Measurements from ENCODE around the gene ANKDD1B.
"Not testable (repeated sequence)": the region's sequence is repeated elsewhere in the genome, so short reads cannot be mapped to it uniquely, and the experiment has no call there.

The ANKDD1B gene

DNA sequence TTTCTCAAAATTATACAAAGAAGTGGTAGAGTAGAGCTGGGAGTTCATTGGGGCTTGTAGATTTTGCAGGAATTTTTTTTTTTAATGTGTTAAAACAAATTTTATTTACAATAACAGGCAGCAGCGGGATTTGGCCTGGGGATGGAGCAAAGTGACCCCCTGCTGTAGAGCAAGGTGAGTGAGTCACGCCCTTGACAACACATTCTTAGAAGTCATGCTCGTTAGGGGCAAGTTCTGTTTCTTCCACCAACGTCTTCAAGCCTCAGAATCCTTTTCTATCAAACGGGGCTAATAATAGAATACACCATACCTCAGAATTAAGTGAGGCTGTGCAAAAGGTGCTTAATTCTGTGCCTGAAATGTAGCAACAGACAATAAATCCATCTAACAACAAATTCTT is 1.1 kb upstream of the ANKDD1B start:
- no peak for DNase-seq
- H3K36me3 ChIP-seq = peaks cover 0 to 3% (median 0%) of the 10 kb centered on the region in 3 donors
- H3K27ac ChIP-seq = no peak overlapping the region
- H3K27me3 ChIP-seq = no peaks in the 10 kb centered on the region
- no peak overlapping the region for H3K4me3 ChIP-seq
- TF ChIP-seq, protein P1, sequence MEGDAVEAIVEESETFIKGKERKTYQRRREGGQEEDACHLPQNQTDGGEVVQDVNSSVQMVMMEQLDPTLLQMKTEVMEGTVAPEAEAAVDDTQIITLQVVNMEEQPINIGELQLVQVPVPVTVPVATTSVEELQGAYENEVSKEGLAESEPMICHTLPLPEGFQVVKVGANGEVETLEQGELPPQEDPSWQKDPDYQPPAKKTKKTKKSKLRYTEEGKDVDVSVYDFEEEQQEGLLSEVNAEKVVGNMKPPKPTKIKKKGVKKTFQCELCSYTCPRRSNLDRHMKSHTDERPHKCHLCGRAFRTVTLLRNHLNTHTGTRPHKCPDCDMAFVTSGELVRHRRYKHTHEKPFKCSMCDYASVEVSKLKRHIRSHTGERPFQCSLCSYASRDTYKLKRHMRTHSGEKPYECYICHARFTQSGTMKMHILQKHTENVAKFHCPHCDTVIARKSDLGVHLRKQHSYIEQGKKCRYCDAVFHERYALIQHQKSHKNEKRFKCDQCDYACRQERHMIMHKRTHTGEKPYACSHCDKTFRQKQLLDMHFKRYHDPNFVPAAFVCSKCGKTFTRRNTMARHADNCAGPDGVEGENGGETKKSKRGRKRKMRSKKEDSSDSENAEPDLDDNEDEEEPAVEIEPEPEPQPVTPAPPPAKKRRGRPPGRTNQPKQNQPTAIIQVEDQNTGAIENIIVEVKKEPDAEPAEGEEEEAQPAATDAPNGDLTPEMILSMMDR (IDR thresholded peaks at IDR 0.05) = no peak
- peaks cover 0 to 15% (median 8%) of the 10 kb centered on the region in 4 donors for H3K4me1 ChIP-seq
- intact Hi-C loops (cut with DNase I; ENCODE audit: low total_unique reads) = no loop called here
- H3K9me3 ChIP-seq = no peaks in the 10 kb centered on the region

DNA sequence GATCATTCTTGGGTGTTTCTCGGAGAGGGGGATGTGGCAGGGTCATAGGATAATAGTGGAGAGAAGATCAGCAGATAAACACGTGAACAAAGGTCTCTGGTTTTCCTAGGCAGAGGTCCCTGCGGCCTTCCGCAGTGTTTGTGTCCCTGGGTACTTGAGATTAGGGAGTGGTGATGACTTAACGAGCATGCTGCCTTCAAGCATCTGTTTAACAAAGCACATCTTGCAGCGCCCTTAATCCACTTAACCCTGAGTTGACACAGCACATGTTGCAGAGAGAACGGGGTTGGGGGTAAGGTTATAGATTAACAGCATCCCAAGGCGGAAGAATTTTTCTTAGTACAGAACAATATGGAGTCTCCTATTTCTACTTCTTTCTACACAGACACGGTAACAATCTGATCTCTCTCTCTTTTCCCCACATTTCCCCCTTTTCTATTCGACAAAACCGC is 368 bp upstream of the ANKDD1B start:
- H3K27ac ChIP-seq; DNase-seq; intact Hi-C loops (cut with DNase I; ENCODE audit: low total_unique reads): not testable (repeated sequence)

DNA sequence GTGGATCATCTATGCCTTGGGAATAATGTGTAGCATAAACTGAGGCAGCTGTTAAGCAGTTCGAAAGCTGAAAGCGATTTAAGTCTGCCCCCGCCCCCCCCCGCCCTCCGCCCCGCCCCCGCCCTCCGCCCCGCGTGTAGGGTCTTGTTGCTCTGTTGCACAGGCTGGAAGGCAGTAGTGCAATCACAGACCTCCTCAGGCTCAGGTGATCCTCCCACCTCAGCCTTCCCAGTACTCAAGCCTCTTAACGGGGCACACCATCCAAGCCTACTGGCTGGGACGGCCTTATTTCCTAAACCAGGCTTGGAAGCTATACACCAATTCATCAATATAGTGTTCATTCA is 945 bp downstream of the ANKDD1B start:
- no peak for DNase-seq
- no peak overlapping the region for H3K27ac ChIP-seq
- H3K36me3 ChIP-seq = no peaks in the 10 kb centered on the region
- TF ChIP-seq, protein P1 (IDR thresholded peaks at IDR 0.05) = no peak
- peak overlapping the region; percentile 45 to 57 for H3K4me3 ChIP-seq
- peaks cover 0 to 15% (median 8%) of the 10 kb centered on the region in 4 donors for H3K4me1 ChIP-seq
- no peaks in the 10 kb centered on the region for H3K9me3 ChIP-seq
- H3K27me3 ChIP-seq = no peaks in the 10 kb centered on the region
- intact Hi-C loops (cut with DNase I; ENCODE audit: low total_unique reads) = no loop called here

More for the DNA sequence above, 368 bp upstream of the ANKDD1B start:
- not testable (repeated sequence) for H3K36me3 ChIP-seq, H3K27me3 ChIP-seq, H3K9me3 ChIP-seq
- Histone ChIP-seq H3K4me3 (peak overlapping the region; percentile 45 to 57), H3K4me1 (peaks cover 0 to 15% (median 8%) of the 10 kb centered on the region in 4 donors)

DNA sequence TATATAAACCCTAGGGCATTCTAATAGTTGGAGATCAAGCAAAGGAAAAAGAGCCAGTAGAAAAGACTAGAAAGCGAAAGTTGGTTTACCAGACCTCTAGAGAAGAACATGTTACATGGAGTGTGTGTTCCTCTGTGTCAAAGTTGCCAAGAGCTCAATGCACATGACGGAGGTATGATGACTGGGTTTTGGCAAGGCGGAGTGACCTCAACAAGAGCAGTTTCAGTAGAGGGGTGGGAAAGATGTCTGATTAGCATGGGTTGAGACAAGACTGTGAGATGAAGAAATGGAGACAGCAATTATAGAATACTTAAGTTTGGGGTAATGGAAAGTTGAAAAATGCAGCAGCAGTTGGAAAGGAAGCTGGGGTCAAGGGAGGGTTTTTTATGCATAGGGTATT is 1.6 kb downstream of the ANKDD1B start:
- Histone ChIP-seq H3K4me3 (no peak overlapping the region), H3K36me3 (no peaks in the 10 kb centered on the region), H3K27me3 (no peaks in the 10 kb centered on the region), H3K27ac (no peak overlapping the region), H3K4me1 (peaks cover 0 to 15% (median 8%) of the 10 kb centered on the region in 4 donors), H3K9me3 (no peaks in the 10 kb centered on the region)
- intact Hi-C loops (cut with DNase I; ENCODE audit: low total_unique reads) = no loop called here
- DNase-seq = no peak
- TF ChIP-seq, protein P1 (IDR thresholded peaks at IDR 0.05) = no peak

DNA sequence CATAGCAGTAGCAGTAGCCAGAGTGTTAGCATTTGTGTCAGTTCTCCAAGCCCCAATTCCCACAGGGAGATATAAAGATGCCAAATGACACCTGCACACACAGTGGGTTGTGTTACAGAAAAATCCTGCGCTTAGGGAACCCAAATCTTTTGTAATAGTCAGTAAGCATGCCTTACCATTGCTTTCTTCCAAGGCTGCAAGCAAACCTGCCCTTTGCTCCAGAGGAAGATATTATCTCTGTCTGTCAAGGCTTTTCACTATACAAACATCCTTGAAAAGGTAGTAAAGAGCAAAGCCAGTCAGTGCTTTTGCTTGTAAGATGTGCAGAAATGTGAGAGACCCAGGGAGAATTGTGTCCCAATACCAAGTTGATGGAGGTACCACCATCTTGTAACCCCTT is 2.9 kb downstream of the ANKDD1B start:
- Histone ChIP-seq H3K4me3 (no peak overlapping the region), H3K36me3 (no peaks in the 10 kb centered on the region), H3K27ac (no peak overlapping the region), H3K4me1 (peaks cover 0 to 15% (median 8%) of the 10 kb centered on the region in 4 donors), H3K27me3 (no peaks in the 10 kb centered on the region), H3K9me3 (no peaks in the 10 kb centered on the region)
- intact Hi-C loops (cut with DNase I; ENCODE audit: low total_unique reads) = no loop called here
- no peak for DNase-seq
- TF ChIP-seq, protein P1 (IDR thresholded peaks at IDR 0.05) = no peak

DNA sequence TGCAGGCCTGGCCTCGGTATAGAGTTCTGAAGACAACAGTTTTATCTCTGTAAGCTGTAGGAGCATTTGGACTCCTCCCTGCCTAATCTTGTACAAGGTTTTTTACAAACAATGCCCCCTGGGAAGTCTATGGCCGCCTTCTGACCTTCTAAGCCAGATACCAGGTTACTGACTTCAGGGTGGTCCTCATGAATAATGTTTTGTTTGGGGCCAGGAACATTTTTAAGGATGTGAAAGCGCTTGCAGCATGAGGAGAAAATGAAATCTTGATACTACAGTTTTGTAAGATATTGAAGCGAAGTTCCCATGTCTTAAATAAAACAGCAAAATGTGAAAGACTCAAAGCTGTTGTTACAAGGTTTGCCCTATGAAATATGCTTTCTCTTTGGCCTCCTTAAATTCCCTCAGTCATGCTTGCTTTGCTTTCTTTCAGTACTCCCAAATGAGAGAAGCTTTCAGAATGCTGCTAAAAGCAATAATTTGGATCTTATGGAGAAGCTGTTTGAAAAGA is 5.2 kb downstream of the ANKDD1B start:
- Histone ChIP-seq H3K27me3 (no peaks in the 10 kb centered on the region), H3K27ac (no peak overlapping the region), H3K4me3 (no peak overlapping the region), H3K36me3 (no peaks in the 10 kb centered on the region), H3K9me3 (no peaks in the 10 kb centered on the region), H3K4me1 (peaks cover 0 to 9% (median 3%) of the 10 kb centered on the region in 4 donors)
- no peak for DNase-seq
- intact Hi-C loops (cut with DNase I; ENCODE audit: low total_unique reads) = no loop called here
- TF ChIP-seq, protein P1 (IDR thresholded peaks at IDR 0.05) = no peak
